Epithelial cell of esophagus (primary cell): ENCODE data around the gene SCN5A.

Source experiments
- DNase-seq: peaks from one replicate; pipeline ENCODE4 v3.0.0; 2010; ENCODE audit warnings: low read depth
- H3K4me3 ChIP-seq: 2 replicates; pipeline ENCODE4 v1.5.1; 2011; ENCODE audit warnings: mild to moderate bottlenecking, low read length, control low read depth
- CTCF ChIP-seq: IDR thresholded peaks from 2 replicates; pipeline ENCODE4 v1.5.1; 2011; ENCODE audit warnings: low read depth, mild to moderate bottlenecking, low read length, control low read depth, inconsistent platforms; ENCODE audit not compliant: insufficient read depth; ENCODE audit errors: missing control alignments

SCN5A gene

GRCh38 chr3:38536671-38537070 lies 112.8 kb downstream of the SCN5A start:
- H3K4me3 ChIP-seq: no peak overlapping the region
- DNase-seq: no peak
- TF ChIP-seq CTCF: no peak

GRCh38 chr3:38534604-38535003 lies 114.9 kb downstream of the SCN5A start:
- H3K4me3 ChIP-seq: no peak overlapping the region
- TF ChIP-seq CTCF: no peak
- no peak for DNase-seq

GRCh38 chr3:38534180-38534579 lies 115.3 kb downstream of the SCN5A start:
- no peak for DNase-seq

GRCh38 chr3:38533285-38533976 lies 116.1 kb downstream of the SCN5A start:
- H3K4me3 ChIP-seq: no peak overlapping the region
- no peak for TF ChIP-seq CTCF
- no peak for DNase-seq

More at GRCh38 chr3:38534180-38534579, 115.3 kb downstream of the SCN5A start:
- H3K4me3 ChIP-seq: no peak overlapping the region
- TF ChIP-seq CTCF: no peak

GRCh38 chr3:38532529-38532928 lies 117.0 kb downstream of the SCN5A start:
- no peak for DNase-seq
- no peak for TF ChIP-seq CTCF
- no peak overlapping the region for H3K4me3 ChIP-seq

GRCh38 chr3:38528457-38528856 lies 121.0 kb downstream of the SCN5A start:
- DNase-seq: no peak
- no peak overlapping the region for H3K4me3 ChIP-seq
- TF ChIP-seq CTCF: no peak

GRCh38 chr3:38526792-38527191 lies 122.7 kb downstream of the SCN5A start:
- TF ChIP-seq CTCF: no peak
- no peak for DNase-seq
- H3K4me3 ChIP-seq: no peak overlapping the region
